MM.1S (cell line): ENCODE results near the gene ATE1.

Source experiments
- DNase-seq: peaks from one replicate; pipeline ENCODE4 v3.0.0-alpha.2; 2015
- H2AFZ ChIP-seq: fragments of 300-600 bp; sonication (generic); 2 replicates; pipeline ENCODE4 v1.6.0; 2016; ENCODE audit warnings: antibody characterized with exemption, low read length
- H3F3A ChIP-seq: fragments of 300-600 bp; sonication (generic); 2 replicates; pipeline ENCODE4 v1.6.1; 2016; ENCODE audit warnings: mild to moderate bottlenecking, antibody characterized with exemption, low read length, moderate library complexity, mixed read lengths; ENCODE audit not compliant: insufficient read depth
- H3K27ac ChIP-seq: fragments of 300-600 bp; sonication (generic); 2 replicates; pipeline ENCODE4 v1.5.1; 2016; ENCODE audit warnings: mild to moderate bottlenecking, low read length
- H3K27me3 ChIP-seq: fragments of 300-600 bp; sonication (generic); replicated peaks from 2 replicates; pipeline ENCODE4 v1.6.0; 2016; ENCODE audit warnings: low read length; ENCODE audit not compliant: insufficient read depth
- H3K36me3 ChIP-seq: fragments of 300-600 bp; sonication (generic); replicated peaks from 2 replicates; pipeline ENCODE4 v1.6.1; 2016; ENCODE audit warnings: mild to moderate bottlenecking, low read length, mixed read lengths; ENCODE audit not compliant: insufficient read depth
- H3K4me1 ChIP-seq: fragments of 300-600 bp; sonication (generic); 2 replicates; pipeline ENCODE4 v1.6.1; 2016; ENCODE audit warnings: low read length, mixed read lengths
- H3K4me2 ChIP-seq: fragments of 300-600 bp; sonication (generic); 2 replicates; pipeline ENCODE4 v1.6.0; 2016; ENCODE audit warnings: low read depth, low read length
- H3K4me3 ChIP-seq: fragments of 300-600 bp; sonication (generic); 2 replicates; pipeline ENCODE4 v1.5.1; 2016; ENCODE audit warnings: low read length, mixed read lengths
- H3K79me2 ChIP-seq: fragments of 300-600 bp; sonication (generic); 2 replicates; pipeline ENCODE4 v1.6.1; 2016; ENCODE audit warnings: mixed run types, low read length, mixed read lengths
- H3K9ac ChIP-seq: fragments of 300-600 bp; sonication (generic); 2 replicates; pipeline ENCODE4 v1.6.1; 2016; ENCODE audit warnings: low read length, mixed read lengths
- H3K9me2 ChIP-seq: fragments of 300-600 bp; sonication (generic); replicated peaks from 2 replicates; pipeline ENCODE4 v1.6.1; 2016; ENCODE audit warnings: mild to moderate bottlenecking, low read length, mixed read lengths; ENCODE audit not compliant: insufficient read depth
- H3K9me3 ChIP-seq: fragments of 300-600 bp; sonication (generic); replicated peaks from 2 replicates; pipeline ENCODE4 v1.6.1; 2016; ENCODE audit warnings: mild to moderate bottlenecking, low read length, mixed read lengths; ENCODE audit not compliant: insufficient read depth
- H4K20me1 ChIP-seq: fragments of 300-600 bp; sonication (generic); 2 replicates; pipeline ENCODE4 v1.6.1; 2016; ENCODE audit warnings: mild to moderate bottlenecking, low read length, moderate library complexity, mixed read lengths; ENCODE audit not compliant: insufficient read depth
- CTCF ChIP-seq: fragments of 300-600 bp; sonication (generic); IDR thresholded peaks from 2 replicates; pipeline ENCODE4 v1.5.1; 2016; ENCODE audit warnings: antibody characterized with exemption, low read length, mixed read lengths
- EZH2 ChIP-seq: fragments of 300-600 bp; sonication (generic); optimal IDR thresholded peaks from 2 replicates; pipeline ENCODE3; 2017; ENCODE audit warnings: low read depth, mild to moderate bottlenecking, antibody characterized with exemption, low read length, mixed read lengths
- EZH2phosphoT487 ChIP-seq: fragments of 300-600 bp; sonication (generic); IDR thresholded peaks from 2 replicates; pipeline ENCODE4 v1.6.1; 2018; ENCODE audit warnings: antibody characterized with exemption, low read length

ATE1 gene

GRCh38 chr10:121788717-121789116, 139.1 kb downstream of the ATE1 start:
- Histone ChIP-seq H3K4me3 (no peak overlapping the region), H3K4me1 (no peaks in the 10 kb centered on the region), H3F3A (no peaks in the 10 kb centered on the region)

GRCh38 chr10:121788115-121788514, 139.7 kb downstream of the ATE1 start:
- Histone ChIP-seq H3K9me3 (no peaks in the 10 kb centered on the region), H3K36me3 (no peaks in the 10 kb centered on the region), H2AFZ (no peak overlapping the region), H3K27me3 (no peaks in the 10 kb centered on the region), H3K27ac (no peak overlapping the region), H3K9me2 (no peaks in the 10 kb centered on the region), H3K4me3 (no peak overlapping the region), H3K9ac (no peak overlapping the region), H3K79me2 (no peaks in the 10 kb centered on the region), H3K4me2 (no peak overlapping the region), H4K20me1 (no peaks in the 10 kb centered on the region), H3F3A (no peaks in the 10 kb centered on the region), H3K4me1 (no peaks in the 10 kb centered on the region)
- no peak for DNase-seq
- TF ChIP-seq EZH2 (no peak), CTCF (no peak), EZH2phosphoT487 (no peak)

More at GRCh38 chr10:121788717-121789116, 139.1 kb downstream of the ATE1 start:
- H3K36me3 ChIP-seq, result no peaks in the 10 kb centered on the region
- no peak overlapping the region for H3K9ac ChIP-seq
- no peaks in the 10 kb centered on the region for H3K9me2 ChIP-seq
- TF ChIP-seq CTCF (no peak), EZH2 (no peak), EZH2phosphoT487 (no peak)
- no peak overlapping the region for H3K4me2 ChIP-seq
- H3K9me3 ChIP-seq, result no peaks in the 10 kb centered on the region
- no peak for DNase-seq
- H3K79me2 ChIP-seq, result no peaks in the 10 kb centered on the region
- no peak overlapping the region for H3K27ac ChIP-seq
- no peaks in the 10 kb centered on the region for H3K27me3 ChIP-seq
- no peak overlapping the region for H2AFZ ChIP-seq
- H4K20me1 ChIP-seq, result no peaks in the 10 kb centered on the region

- no peaks in the 10 kb centered on the region for H3K9me2 ChIP-seq
- H3K4me3 ChIP-seq, result no peak overlapping the region
- no peaks in the 10 kb centered on the region for H3K79me2 ChIP-seq
- no peak overlapping the region for H3K9ac ChIP-seq
- H3F3A ChIP-seq, result no peaks in the 10 kb centered on the region
- no peak overlapping the region for H3K4me2 ChIP-seq
- H4K20me1 ChIP-seq, result no peaks in the 10 kb centered on the region
- no peak for DNase-seq
- H3K27me3 ChIP-seq, result no peaks in the 10 kb centered on the region
- no peaks in the 10 kb centered on the region for H3K4me1 ChIP-seq
- no peak overlapping the region for H2AFZ ChIP-seq
- TF ChIP-seq EZH2 (no peak), CTCF (no peak), EZH2phosphoT487 (no peak)
- H3K9me3 ChIP-seq, result no peaks in the 10 kb centered on the region
- H3K36me3 ChIP-seq, result no peaks in the 10 kb centered on the region
- no peak overlapping the region for H3K27ac ChIP-seq
These were observed 140.7 kb downstream of the ATE1 start for GRCh38 chr10:121787169-121787568.
